ENCODE measurements around the gene DHRS11. TPM values are rescaled to one million over a fixed set of nuclear protein-coding genes. Genes with fewer than 3 reads are reported as not detected.

The DHRS11 gene
- total and polyA plus RNA-seq, 3 experiments from 2014 or later = 4.3 to 13.0 (median 11.1) TPM

DNA sequence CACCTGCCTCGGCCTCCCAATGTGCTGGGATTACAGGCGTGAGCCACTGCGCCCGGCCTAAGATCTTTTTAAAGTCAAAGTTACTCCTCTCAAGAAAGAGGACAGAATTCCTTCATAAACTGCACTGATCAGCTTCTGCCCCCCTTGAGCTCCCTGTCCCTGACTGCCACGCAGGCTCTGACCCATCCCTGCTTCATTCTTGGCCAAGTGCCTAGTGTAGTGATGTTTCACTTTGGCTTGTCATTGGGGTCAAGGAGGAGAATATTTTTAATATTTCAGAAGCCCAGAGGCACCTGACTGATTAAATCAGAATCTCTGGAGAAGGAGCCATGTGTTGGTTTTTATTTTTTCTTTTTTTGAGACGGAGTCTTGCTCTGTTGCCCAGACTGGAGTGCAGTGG lies 18.8 kb downstream of the DHRS11 start:
- DNase-seq = no peak
- peaks cover 0 to 11% (median 4%) of the 10 kb centered on the region in 3 donors for H3K36me3 Mint-ChIP-seq

DNA sequence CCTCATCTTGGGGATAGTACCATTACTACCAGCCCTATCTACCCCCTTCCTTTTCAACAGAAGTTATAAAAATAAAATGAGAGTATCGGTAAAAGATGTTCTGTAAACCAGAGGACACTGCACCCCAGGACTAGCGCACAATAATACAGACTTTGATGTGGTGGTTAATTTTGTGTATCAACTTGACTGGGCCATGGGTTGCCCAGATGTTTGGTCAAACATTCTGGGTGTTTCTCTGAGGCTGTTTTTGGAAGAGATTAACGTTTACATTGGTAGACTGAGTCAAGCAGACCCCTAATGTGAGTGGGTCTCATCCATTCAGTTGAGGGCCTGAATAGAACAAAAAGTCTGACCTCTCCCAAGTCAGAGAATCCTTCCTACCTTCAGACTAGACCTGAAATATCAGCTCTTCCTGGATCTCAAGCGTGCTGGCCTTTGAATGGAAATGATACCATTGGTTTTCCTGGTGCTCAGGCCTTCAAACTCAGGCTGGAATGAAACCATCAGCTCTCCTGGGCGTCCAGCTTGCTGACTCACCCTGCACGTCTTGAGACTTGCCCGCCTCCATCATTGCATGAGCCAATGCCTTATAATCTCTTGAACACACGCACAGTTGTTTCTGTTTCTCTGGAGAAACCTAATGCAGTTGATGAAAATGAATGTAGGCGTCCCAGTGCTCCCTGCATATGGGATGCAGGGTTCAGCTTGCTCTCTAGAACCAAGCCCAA lies 19.8 kb downstream of the DHRS11 start:
- Mint-ChIP-seq H3K36me3 (peaks cover 0 to 8% (median 4%) of the 10 kb centered on the region in 3 donors), H3K4me1 (peaks cover 6 to 21% (median 16%) of the 10 kb centered on the region in 3 donors), H3K27ac (no peak overlapping the region), H3K27me3 (no peaks in the 10 kb centered on the region), H3K4me3 (no peak overlapping the region), H3K9me3 (no peaks in the 10 kb centered on the region)
- ChIA-PET POLR2A (no interaction called here), CTCF (interaction anchor here (1.7 kb wide), 1 partner anchor 10 kb away, joined by 7 read pairs; the partner anchor contains the start of gene MRM1)
- no peak overlapping the region for H3K4me3 ChIP-seq (ENCODE audit: low read length)
- H3K9me3 ChIP-seq (ENCODE audit: low read length) = no peaks in the 10 kb centered on the region
- H3K27me3 ChIP-seq (ENCODE audit: insufficient read depth, low read length, poor library complexity, severe bottlenecking) = no peaks in the 10 kb centered on the region
- H3K4me1 ChIP-seq (ENCODE audit: insufficient read depth, low read length) = no peaks in the 10 kb centered on the region
- no peak overlapping the region for H3K27ac ChIP-seq (ENCODE audit: low read depth, low read length)
- no peak for DNase-seq
- H3K36me3 ChIP-seq (ENCODE audit: insufficient read depth, low read length) = no peaks in the 10 kb centered on the region

More for the DNA sequence above, 18.8 kb downstream of the DHRS11 start:
- Histone ChIP-seq H3K4me1 (ENCODE audit: insufficient read depth, low read length) (peaks cover 3% of the 10 kb centered on the region), H3K4me3 (ENCODE audit: low read length) (no peak overlapping the region), H3K36me3 (ENCODE audit: insufficient read depth, low read length) (no peaks in the 10 kb centered on the region), H3K9me3 (ENCODE audit: low read length) (no peaks in the 10 kb centered on the region), H3K27me3 (ENCODE audit: insufficient read depth, low read length, poor library complexity, severe bottlenecking) (no peaks in the 10 kb centered on the region), H3K27ac (ENCODE audit: low read depth, low read length) (no peak overlapping the region)
- no peak overlapping the region for H3K4me3 Mint-ChIP-seq
- no peak overlapping the region for H3K27ac Mint-ChIP-seq
- CTCF ChIA-PET = interaction anchor here (1.7 kb wide), 1 partner anchor 9 kb away, joined by 7 read pairs; the partner anchor contains the start of gene MRM1
- POLR2A ChIA-PET = no interaction called here
- H3K27me3 Mint-ChIP-seq = no peaks in the 10 kb centered on the region
- H3K4me1 Mint-ChIP-seq = peaks cover 13 to 29% (median 24%) of the 10 kb centered on the region in 3 donors
- H3K9me3 Mint-ChIP-seq = no peaks in the 10 kb centered on the region

DNA sequence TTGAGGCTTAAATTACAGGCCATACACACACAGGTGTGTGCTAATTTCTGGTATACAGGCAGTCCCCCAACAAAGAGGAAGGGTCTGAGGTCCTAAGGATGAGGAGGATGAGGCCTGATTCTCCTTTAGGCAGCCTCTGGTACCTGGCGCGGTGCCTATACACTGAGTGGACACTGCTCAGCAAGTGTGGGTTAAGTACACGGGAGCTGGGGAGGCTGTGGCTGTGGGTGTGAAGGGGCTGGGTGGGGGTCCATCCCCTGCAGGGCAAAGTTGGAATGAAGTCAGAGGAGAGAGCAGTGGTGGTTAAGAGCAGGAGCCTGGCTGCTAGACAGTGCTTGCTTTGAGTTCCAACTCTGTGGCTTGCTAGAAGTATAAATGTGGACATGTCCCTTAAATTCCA lies 20.6 kb downstream of the DHRS11 start:
- no peaks in the 10 kb centered on the region for H3K36me3 ChIP-seq (ENCODE audit: insufficient read depth, low read length)
- no peaks in the 10 kb centered on the region for H3K27me3 ChIP-seq (ENCODE audit: insufficient read depth, low read length, poor library complexity, severe bottlenecking)
- H3K27ac Mint-ChIP-seq = peak overlapping the region in 2 of 8 donors; percentile 54 to 92
- H3K4me3 Mint-ChIP-seq = no peak overlapping the region
- H3K36me3 Mint-ChIP-seq = peaks cover 0 to 8% (median 4%) of the 10 kb centered on the region in 3 donors
- H3K4me1 Mint-ChIP-seq = peaks cover 6 to 21% (median 16%) of the 10 kb centered on the region in 3 donors
- H3K9me3 Mint-ChIP-seq = no peaks in the 10 kb centered on the region
- H3K27me3 Mint-ChIP-seq = no peaks in the 10 kb centered on the region
- CTCF ChIA-PET = no interaction called here
- no peak overlapping the region for H3K27ac ChIP-seq (ENCODE audit: low read depth, low read length)
- no peaks in the 10 kb centered on the region for H3K4me1 ChIP-seq (ENCODE audit: insufficient read depth, low read length)
- DNase-seq = no peak
- no peak overlapping the region for H3K4me3 ChIP-seq (ENCODE audit: low read length)
- POLR2A ChIA-PET = no interaction called here
- no peaks in the 10 kb centered on the region for H3K9me3 ChIP-seq (ENCODE audit: low read length)

DNA sequence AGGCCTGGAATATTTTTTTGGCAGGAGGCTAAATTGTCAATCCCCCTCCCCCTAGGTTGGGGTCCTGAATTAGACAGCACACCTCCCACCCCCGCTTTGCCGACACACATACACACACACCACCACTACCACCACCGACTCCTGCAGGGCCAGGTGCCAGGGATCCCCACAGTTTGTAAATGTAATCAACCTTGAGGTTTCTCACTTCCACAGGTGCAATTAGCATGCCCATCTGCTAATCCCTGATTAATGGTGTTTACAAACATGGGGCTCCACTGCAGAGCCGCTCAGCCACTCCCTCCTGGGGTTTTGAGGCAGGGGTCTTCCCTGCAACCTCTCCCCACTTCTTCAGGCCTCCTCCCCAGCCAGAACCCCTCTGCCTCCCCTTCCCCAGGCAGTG lies 21.5 kb downstream of the DHRS11 start:
- peaks cover 2 to 14% (median 10%) of the 10 kb centered on the region in 3 donors for H3K4me1 Mint-ChIP-seq
- H3K9me3 ChIP-seq (ENCODE audit: low read length) = no peaks in the 10 kb centered on the region
- no peak overlapping the region for H3K4me3 Mint-ChIP-seq
- ChIA-PET POLR2A (no interaction called here), CTCF (interaction anchor here (3.2 kb wide), 1 partner anchor 10 kb away, joined by 12 read pairs; no protein-coding TSS in a partner anchor)
- H3K27ac ChIP-seq (ENCODE audit: low read depth, low read length) = no peak overlapping the region
- DNase-seq = no peak
- H3K27me3 ChIP-seq (ENCODE audit: insufficient read depth, low read length, poor library complexity, severe bottlenecking) = no peaks in the 10 kb centered on the region
- no peak overlapping the region for H3K4me3 ChIP-seq (ENCODE audit: low read length)
- H3K27me3 Mint-ChIP-seq = no peaks in the 10 kb centered on the region
- H3K4me1 ChIP-seq (ENCODE audit: insufficient read depth, low read length) = no peaks in the 10 kb centered on the region
- no peaks in the 10 kb centered on the region for H3K36me3 ChIP-seq (ENCODE audit: insufficient read depth, low read length)
- no peaks in the 10 kb centered on the region for H3K9me3 Mint-ChIP-seq
- no peak overlapping the region for H3K27ac Mint-ChIP-seq
- peaks cover 0 to 2% (median 0%) of the 10 kb centered on the region in 3 donors for H3K36me3 Mint-ChIP-seq

GRCh38 chr17:36614081-36614480 lies 22.4 kb downstream of the DHRS11 start:
- Histone ChIP-seq H3K9me3 (ENCODE audit: low read length) (no peaks in the 10 kb centered on the region), H3K27ac (ENCODE audit: low read depth, low read length) (no peak overlapping the region), H3K4me3 (ENCODE audit: low read length) (no peak overlapping the region), H3K27me3 (ENCODE audit: insufficient read depth, low read length, poor library complexity, severe bottlenecking) (no peaks in the 10 kb centered on the region), H3K36me3 (ENCODE audit: insufficient read depth, low read length) (no peaks in the 10 kb centered on the region), H3K4me1 (ENCODE audit: insufficient read depth, low read length) (no peaks in the 10 kb centered on the region)
- Mint-ChIP-seq H3K27ac (no peak overlapping the region), H3K4me3 (no peak overlapping the region), H3K27me3 (no peaks in the 10 kb centered on the region), H3K4me1 (peaks cover 2 to 6% (median 5%) of the 10 kb centered on the region in 3 donors), H3K9me3 (no peaks in the 10 kb centered on the region), H3K36me3 (no peaks in the 10 kb centered on the region)
- ChIA-PET CTCF (interaction anchor here (1.1 to 3.2 kb wide), 2 partner anchors 11 to 434 kb away, joined by 3 to 12 read pairs; no protein-coding TSS in a partner anchor), POLR2A (no interaction called here)
- no peak for DNase-seq

- no peak for DNase-seq
- no peaks in the 10 kb centered on the region for H3K4me1 ChIP-seq (ENCODE audit: insufficient read depth, low read length)
- no peak overlapping the region for H3K27ac Mint-ChIP-seq
- no peaks in the 10 kb centered on the region for H3K36me3 Mint-ChIP-seq
- H3K4me3 Mint-ChIP-seq = no peak overlapping the region
- CTCF ChIA-PET = interaction anchor here (3.2 kb wide), 1 partner anchor 12 kb away, joined by 12 read pairs; no protein-coding TSS in a partner anchor
- H3K27me3 ChIP-seq (ENCODE audit: insufficient read depth, low read length, poor library complexity, severe bottlenecking) = no peaks in the 10 kb centered on the region
- no peaks in the 10 kb centered on the region for H3K9me3 ChIP-seq (ENCODE audit: low read length)
- no peaks in the 10 kb centered on the region for H3K36me3 ChIP-seq (ENCODE audit: insufficient read depth, low read length)
- H3K27me3 Mint-ChIP-seq = peaks cover 0 to 1% of the 10 kb centered on the region in 2 donors
- H3K4me3 ChIP-seq (ENCODE audit: low read length) = no peak overlapping the region
- H3K4me1 Mint-ChIP-seq = no peaks in the 10 kb centered on the region
- no peaks in the 10 kb centered on the region for H3K9me3 Mint-ChIP-seq
- no peak overlapping the region for H3K27ac ChIP-seq (ENCODE audit: low read depth, low read length)
- POLR2A ChIA-PET = no interaction called here
These were observed 23.3 kb downstream of the DHRS11 start for GRCh38 chr17:36614933-36615332.

- no peaks in the 10 kb centered on the region for H3K4me1 ChIP-seq (ENCODE audit: insufficient read depth, low read length)
- no peaks in the 10 kb centered on the region for H3K36me3 ChIP-seq (ENCODE audit: insufficient read depth, low read length)
- Mint-ChIP-seq H3K36me3 (no peaks in the 10 kb centered on the region), H3K9me3 (no peaks in the 10 kb centered on the region), H3K4me3 (no peak overlapping the region), H3K27ac (no peak overlapping the region), H3K27me3 (peaks cover 0 to 2% of the 10 kb centered on the region in 2 donors), H3K4me1 (no peaks in the 10 kb centered on the region)
- no peak for DNase-seq
- no peak overlapping the region for H3K27ac ChIP-seq (ENCODE audit: low read depth, low read length)
- CTCF ChIA-PET = interaction anchor here (1.4 to 3.2 kb wide), 2 partner anchors 10 to 13 kb away, joined by 5 to 12 read pairs; no protein-coding TSS in a partner anchor
- H3K9me3 ChIP-seq (ENCODE audit: low read length) = no peaks in the 10 kb centered on the region
- no peaks in the 10 kb centered on the region for H3K27me3 ChIP-seq (ENCODE audit: insufficient read depth, low read length, poor library complexity, severe bottlenecking)
- H3K4me3 ChIP-seq (ENCODE audit: low read length) = no peak overlapping the region
- POLR2A ChIA-PET = no interaction called here
These were observed 24.7 kb downstream of the DHRS11 start for GRCh38 chr17:36616061-36617029.

Data from CD8-positive, alpha-beta memory T cell (primary cell).